DMS114 treated with DMSO at 0.1 percent for 48 hours (cell line): ENCODE measurements around the gene TNP1.

Experiments
- DNase-seq: peaks from one replicate; lab custom pipeline; 2025; ENCODE audit not compliant: unreplicated experiment; lab: John Stamatoyannopoulos, UW

Gene TNP1, protein sequence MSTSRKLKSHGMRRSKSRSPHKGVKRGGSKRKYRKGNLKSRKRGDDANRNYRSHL

DNA sequence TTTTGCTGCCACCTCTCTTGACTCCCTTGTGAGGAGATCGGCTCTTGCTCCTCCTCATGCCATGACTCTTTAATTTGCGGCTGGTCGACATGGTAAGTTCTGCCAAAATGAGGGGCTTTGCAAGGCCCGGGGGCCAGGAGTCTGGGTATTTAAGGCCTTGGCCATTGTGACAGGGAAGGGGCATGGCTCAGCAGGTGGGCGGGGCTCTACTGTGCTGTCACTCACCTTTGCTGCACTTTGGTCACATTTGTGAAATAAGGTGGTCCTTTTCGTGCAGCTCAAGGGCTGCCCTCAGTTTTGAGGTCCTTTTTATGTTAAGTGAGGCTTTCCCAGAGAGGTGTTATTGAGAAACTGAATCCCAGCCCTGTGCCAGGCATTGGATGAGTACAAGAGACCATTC lies at the start of gene TNP1:
Gene TNP1, minus strand, starts transcription at position 121 of the 400 bp plus-strand sequence. Its CDS starts 30 bp downstream, at position 91.
- no peak for DNase-seq

DNA sequence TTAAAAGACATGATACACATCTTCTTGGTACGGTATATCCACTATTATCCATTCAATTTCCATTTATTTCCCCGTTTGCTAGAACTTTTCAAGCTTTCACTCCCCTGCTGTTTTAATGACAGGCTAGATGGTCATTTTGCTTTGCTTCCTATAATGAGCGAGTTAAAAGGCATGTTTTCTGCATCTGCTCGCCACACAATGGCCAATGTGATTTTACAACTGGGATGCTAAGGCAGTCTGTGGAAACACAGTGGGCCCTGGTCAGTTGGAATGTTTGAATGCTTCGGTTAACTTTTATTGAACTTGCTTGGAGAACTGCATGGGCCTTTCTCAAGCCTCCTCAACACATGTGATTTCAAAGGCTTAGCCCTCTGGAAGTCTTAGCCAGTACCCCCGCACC lies 48.4 kb upstream of the TNP1 start:
- DNase-seq = no peak

DNA sequence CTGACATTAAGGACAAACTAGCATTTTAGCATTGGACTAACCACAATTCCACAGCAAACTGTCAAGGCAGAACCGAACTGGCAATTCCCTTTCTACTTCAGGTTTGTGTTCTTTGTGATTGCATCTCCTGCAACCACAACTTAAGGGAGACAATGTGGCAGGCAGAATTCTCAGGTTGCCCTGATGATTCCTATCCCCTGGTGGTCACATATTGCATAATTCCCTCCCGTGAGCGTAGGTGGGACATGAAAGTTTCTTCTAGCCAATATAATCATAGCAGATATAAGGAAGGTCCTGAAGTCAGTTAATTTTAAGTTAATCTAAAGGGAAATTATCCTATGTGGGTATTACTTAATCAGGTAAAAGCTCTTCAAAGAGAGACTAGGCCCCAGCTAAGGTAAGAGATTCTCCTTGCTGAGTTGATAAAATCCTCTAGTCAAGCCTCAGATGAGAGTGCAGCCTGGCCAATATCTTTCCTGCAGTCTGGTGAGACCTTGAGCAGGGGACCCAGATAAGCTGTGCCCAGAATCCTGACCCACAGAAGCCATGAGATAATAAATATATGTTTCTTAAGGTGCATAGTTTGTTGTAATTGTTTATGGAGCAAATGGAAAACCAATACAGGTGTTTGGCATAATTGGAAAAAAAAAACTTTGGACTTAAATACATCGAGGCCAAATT lies 45.9 kb upstream of the TNP1 start:
- DNase-seq = no peak

DNA sequence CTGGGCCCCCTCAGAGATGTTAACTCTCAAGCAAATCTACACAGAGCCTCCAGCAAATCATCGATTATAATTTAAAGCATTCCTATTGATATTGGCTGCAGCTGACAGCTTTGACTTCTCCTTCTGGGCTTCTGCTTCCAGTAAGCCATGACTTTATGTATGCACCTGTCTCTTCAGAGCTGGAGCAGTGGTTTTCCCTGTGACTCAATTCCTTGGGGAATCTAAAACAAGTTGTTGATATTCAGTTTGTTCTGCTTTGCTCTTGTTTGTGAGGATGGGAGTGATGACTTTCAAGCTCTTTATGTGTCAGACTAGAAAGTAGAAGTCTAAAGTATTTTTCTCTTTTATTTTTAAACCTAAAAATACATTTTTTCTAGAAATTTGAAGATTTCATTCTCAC lies 45.1 kb upstream of the TNP1 start:
- no peak for DNase-seq

DNA sequence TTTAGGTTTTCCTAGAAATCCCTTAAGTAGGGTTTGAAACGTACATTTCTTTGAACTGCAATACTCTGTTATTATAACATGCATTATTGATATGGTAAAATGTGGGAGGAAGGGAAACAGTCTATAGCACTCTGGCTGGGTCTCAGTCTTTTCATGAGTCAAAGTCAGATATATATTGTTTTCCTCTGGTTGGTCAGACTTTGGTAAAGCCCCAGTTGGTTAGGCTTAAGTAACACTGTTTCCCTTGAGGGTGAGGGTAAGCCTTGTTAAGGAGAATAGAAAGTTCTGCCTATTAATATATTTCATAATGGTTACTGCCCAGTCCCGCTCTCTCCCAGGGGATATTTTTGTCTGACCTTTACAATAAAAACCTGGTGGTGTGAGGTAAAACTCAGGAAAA lies 44.7 kb upstream of the TNP1 start:
- no peak for DNase-seq

DNA sequence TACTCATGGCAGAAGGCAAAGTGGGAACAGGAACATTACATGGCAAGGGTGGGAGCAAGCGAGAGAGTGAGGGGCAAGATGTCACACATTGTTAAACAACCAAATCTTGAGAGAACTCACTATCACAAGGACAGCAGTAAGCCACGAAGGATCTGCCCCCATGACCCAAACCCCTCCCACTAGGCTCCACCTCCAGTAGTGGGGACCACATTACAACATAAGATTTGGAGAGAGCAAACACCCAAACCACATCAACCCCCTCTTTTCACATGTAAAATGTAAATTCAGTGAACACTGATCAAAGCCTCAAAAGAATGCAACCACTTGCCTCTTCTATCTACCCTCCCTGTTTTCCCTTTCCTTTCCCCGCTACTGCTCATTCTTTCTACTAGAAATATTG lies 43.6 kb upstream of the TNP1 start:
- no peak for DNase-seq

DNA sequence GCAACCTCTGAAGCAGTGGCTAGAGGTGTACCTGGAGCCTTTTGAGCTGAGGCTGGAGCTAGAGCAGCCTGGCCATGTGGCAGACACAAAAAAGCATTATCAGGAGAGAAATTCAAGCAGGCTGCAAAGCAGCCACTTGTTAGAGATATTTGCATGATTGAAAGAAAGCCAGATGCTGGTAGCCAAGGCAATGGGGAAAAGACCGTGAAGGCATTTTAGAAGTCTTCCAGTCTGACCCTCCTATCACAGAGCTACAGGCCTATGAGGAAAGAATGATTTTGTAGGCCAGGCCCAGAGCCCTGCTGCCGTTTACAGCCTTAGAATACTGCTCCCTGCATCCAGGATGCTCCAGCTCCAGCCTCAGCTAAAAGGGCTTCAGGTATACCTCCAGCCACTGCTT lies 41.4 kb upstream of the TNP1 start:
- DNase-seq = no peak

DNA sequence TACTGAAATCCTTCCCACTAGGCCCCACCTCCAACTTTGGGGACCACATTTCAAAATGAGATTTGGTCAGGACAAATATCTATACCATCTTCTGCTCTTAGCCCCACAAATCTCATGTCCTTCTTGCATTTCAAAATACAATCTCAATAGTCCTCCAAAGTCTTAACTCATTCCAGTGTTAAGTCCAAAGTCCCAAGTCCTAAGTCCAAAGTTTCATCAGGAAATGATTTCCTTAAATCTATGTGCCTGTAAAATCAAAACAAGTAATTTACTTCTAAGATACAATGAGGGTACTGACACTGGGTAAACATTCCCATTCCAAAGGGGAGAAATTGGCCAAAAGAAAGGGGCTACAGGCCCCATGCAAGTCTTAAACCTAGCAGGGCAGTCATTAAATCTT lies 40.5 kb upstream of the TNP1 start:
- no peak for DNase-seq

DNA sequence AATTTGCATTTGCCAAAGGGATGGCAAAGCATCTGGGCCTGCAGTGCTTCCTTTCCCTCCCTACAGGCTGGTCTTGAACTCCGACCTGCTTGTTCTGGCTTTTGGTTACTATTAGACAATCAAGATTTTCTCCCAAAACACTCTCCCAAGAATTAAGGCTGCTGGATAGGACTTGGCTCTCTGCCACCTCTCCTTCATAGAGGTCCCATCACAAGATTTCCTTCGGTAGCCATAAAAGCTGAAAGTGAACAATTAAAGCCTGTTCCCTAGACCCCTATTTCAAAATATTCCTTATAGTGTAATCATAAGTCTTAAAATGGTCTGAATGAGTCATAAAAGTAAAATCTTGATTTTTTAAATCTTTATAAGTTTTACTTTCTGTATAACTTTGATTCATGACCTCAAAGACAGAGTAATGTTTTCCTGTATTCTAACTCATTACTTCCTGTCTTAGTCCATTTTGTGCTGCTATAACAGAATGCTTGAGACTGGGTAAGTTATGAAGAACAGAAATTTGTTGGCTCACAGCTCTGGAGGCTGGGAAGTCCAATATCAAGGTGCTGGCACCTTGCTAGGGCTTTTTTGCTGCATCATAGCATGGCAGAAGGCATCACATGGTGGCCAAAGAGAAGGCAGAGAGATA lies 37.8 kb upstream of the TNP1 start:
- no peak for DNase-seq

DNA sequence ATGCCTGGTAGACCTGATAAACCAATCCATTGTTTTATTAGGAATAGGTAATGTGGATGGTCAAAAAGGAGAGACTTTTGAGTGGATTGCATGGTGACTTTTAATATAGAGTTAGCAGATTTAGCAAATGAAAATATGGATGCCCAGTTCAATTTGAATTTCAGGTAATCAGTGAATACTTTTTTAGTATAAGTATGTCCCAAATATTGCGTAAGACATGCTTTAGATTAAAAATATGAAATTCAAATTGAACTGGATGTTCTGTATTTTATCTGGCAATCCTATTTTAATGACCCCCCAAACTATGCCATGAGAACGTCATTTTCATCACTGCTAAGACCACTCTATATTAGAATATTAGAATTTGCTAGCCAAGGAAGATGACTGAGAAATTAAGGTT lies 30.3 kb upstream of the TNP1 start:
- no peak for DNase-seq

DNA sequence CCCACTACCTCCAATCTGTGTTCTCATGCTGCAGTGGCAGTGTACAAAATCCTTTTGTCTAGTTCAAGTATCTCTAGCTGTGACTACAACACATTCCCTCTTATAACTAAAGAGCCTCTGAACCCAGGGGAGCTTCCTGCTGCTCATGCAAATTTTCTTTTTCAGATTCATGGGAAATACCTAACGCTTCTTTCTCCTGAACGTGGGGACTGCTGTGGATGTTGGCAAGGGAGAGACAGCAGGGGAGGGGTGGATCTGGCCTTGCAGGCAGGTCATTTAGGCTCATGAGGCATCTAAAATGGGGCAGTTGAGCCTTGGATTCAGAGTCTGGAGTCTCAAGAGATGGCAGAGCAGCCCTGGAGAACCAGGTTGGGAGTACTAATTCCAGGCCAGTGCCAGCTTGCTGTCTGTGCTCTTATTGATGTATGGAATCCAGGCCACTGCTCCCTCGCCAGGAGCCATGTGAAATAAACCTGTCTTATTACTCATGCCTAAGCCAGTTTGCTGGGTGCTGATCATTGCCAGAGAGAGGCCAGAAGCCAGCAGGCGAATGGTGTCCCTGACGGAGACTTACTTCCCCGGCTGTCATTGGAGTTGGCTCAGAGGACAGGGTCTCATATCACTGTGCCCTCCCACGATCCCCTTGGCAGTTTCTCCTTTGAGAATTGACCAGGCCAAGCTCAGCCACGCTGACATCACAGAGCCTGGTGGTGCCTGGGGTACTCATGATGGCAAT lies 29.2 kb upstream of the TNP1 start:
- DNase-seq = no peak

DNA sequence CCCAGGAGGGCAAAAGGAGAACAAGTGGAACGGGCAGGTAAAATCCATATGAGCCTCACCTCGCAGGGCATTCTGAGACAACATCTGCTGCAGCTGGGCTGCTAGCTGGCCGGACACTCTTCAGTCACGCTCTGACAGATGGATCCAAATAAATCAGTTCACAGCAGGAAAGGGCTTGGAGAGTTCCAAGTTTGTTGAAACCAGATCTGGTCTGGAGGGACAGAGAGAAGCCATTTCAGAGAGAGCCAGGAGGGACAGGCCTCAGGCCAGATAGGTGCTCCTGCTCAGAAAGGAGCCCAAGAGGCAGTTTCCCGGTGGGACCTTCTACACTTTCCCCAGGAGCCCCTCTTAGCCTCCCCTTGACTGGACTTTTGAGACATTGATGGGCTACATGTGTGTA lies 28.2 kb upstream of the TNP1 start:
- DNase-seq = no peak

DNA sequence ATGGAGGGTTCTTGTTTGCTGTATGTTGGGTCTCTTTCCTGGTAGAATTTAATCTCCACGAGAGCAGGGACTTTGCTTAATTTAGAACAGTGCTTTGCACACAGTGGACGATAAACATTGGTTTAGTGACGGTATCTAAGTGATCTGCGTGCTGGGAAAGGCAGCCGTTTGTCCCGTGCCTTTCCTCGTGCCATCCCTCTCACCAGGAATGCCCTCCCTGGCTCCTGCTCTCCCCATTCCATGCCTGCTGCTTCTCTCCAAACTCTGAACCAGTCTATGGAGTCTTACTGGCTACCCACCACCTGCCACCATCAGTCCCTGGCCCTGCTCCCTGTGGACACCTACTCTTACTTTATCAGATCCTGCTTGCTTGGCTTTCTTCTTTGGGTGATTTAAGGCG lies 27.3 kb upstream of the TNP1 start:
- no peak for DNase-seq

DNA sequence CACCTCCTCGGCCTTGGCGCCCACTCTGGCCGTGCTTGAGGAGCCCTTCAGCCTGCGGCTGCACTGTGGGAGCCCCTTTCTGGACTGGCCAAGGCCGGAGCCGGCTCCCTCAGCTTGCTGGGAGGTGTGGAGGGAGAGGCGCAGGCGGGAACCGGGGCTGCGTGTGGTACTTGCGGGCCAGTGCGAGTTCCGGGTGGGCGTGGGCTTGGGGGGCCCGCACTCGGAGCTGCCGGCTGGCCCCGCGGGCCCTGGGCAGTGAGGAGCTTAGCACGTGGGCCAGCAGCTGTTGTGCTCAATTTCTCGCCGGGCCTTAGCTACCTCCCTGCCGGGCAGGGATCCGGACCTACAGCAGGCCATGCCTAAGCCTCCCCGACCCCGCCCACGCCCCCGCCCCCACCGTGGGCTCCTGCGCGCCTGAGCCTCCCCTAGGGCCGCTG lies 25.3 kb upstream of the TNP1 start:
- DNase-seq = no peak

DNA sequence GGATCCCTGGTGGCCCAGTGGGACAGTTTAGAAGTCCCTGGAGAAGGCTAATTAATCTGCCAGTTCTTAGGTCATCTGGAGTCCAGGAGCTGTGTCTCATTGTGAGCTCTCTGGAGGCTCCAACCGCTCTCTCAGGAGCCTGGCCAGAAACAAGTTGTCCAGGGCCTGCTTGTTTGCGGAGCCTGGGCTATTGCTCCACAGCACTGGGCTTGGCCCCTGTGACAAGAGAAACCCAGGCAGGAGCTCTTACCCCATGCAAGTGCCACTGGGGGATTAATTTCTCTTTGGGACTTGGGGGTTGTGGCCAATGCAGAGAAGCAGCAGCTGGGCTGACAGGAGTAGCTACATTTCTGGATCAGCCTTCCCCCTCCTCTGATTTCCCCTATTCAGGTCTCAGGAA lies 24.5 kb upstream of the TNP1 start:
- no peak for DNase-seq

DNA sequence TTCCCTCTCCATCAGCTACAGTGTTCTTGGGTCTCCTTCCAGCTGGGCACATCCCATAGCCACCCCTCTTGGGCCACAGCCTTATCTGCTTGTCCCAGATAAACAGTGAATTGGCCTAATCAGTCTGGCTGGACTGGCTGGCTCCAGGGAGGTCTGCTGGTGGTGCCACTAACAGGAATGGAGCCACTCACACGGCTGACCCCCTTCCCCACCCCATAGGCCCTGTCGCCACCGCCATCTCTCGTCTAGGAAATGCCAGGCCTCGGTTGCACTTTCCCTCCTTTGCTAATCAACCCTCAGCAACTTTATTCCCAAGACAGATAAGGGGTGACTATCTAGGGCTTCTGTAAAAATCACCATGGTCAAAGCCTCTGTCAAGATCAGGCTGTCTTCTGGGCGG lies 23.0 kb upstream of the TNP1 start:
- no peak for DNase-seq

DNA sequence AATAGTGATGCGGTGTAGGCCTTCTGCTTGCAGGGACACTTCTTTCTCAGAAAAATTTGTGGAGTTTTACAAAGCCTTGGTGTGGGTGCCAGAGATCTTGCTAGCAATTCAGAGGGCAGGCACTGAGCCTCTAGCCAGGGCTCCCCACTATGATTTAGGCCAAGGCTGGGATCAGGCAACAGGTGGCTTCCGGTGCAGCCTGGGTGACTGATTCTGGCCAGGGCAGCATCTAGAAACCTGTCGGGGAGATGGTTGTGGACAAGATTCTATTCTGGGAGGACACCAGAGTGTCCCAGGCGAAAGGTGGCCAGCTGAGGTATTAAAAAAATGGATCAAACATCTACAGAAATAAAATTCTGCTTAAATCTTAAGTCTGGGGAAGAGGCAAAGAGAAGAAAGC lies 21.5 kb upstream of the TNP1 start:
- DNase-seq = no peak

DNA sequence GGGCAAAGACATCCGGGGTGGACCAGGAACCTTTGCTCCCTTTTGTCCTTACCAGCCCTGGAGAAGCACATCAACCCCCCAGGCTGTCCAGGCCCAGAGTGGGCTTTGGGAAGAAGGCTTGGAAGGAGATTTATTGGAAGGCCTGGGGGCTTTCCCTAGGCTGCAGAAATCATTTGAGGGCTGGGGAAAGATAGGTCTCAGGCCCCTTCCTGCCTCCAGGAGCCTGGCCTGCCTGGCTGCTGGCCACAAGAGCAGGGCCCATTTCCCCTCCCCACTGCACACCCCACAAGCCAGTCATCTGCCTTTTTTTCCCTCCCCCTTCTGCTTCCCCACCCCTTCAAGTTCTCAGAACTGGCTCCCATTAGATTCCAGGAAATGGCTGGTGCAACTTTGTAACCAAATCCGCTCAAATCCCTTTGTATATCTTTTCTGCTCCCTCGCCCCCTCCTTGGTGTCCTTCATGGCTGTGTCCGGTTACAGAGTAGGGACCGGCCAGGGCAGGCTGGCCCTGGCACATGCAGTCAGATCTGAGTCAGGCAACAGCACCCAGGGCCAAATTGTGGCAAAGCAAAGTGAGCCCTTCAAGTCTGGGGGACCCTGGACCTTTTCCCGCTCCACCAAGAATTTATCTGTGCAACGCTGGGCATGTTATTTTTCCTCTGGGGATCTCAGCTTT lies 20.8 kb upstream of the TNP1 start:
- no peak for DNase-seq

DNA sequence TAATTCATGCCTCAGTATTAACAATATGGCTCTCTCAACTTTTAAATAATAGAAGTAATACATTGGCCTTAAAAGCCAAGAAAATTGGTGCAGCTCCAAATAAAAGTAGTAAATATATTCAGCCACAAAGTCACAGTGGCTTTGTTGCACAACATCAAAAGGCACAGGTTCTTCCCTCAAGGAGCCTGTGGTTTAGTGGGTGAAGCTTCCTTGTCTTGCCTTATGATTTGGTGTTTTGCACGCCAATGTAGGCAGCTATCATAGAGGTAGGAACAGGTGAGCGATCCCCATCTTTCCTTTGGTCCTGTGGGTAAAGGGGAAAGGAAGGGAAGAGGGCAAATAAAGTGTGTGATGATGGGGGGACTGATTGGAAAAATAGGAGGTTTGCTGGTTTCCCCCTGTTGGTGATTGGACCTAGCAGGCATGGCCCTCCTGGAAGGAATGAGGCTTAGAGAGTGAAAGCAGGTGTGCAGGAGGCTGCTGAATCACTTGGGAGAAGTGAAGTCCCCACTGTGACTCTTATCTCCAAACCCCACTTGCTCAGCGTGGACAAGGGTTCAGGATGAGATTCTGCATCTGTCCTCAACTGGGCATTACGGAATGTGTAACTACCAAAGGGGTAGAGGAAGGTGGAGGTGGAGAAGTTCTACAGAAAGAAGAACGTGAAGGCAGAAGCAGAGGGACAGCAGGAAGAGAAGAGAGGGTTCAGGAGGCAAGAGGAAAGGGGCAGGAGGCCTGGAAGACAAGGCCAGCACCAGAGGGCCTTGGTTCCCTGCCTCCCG lies 20.1 kb upstream of the TNP1 start:
- DNase-seq = no peak

DNA sequence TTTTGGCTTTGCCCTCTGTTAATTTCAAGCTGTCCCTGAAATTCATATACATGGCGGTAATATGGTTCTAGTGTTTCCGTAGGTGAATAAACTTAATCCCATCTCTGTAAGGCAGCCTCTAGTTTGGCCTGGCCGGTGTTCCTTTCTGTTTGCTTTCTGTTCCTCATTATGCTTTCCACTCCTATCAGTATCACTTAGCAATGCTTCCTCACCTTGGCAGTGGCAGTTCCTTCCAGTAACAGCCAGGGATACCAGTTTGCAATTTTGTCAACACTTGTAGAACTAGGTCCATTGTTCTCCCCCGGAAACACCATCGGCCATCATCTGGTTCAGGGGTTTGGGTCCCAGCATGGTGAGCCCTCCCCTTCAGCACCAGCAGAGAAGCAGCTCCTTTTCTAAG lies 18.2 kb upstream of the TNP1 start:
- DNase-seq = no peak

DNA sequence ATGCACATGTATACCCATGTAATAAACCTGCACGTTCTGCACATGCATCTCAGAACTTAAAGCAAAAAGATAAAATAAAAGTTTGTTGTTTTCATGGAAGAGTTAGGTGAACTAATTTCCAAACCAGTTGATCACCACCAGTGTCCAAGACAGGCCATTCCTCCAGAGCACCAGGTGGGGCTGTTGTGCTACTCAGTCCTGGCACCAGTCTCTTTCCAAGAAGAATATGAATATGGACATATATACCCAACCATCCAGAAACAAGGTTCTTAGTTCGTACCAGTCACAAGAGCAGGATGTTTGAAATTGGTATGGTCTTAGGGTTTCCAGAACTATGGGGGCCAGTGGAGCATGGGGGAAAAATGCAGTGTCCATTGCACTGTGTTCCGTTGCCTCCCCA lies 17.2 kb upstream of the TNP1 start:
- DNase-seq = no peak
